Globus pallidus (tissue), 1 donor: ENCODE data around the gene USP20.

Experiments
- DNase-seq: peaks from one replicate; pipeline ENCODE4 v3.0.0-alpha.2; 2015; ENCODE audit warnings: low spot score

Gene USP20

GRCh38 chr9:129875687-129876395, 40.6 kb downstream of the USP20 start:
- DNase-seq, result no peak

- no peak for DNase-seq
Measured at GRCh38 chr9:129876815-129877214, 41.6 kb downstream of the USP20 start.

GRCh38 chr9:129878291-129878690, 43.0 kb downstream of the USP20 start:
- DNase-seq, result no peak

GRCh38 chr9:129879103-129879699, 43.9 kb downstream of the USP20 start:
- no peak for DNase-seq

GRCh38 chr9:129879991-129880653, 44.9 kb downstream of the USP20 start:
- DNase-seq, result no peak

- no peak for DNase-seq
Measured at GRCh38 chr9:129880654-129881546, 45.6 kb downstream of the USP20 start.

GRCh38 chr9:129881547-129882324, 46.5 kb downstream of the USP20 start:
- DNase-seq, result no peak

GRCh38 chr9:129884220-129885017, 49.2 kb downstream of the USP20 start:
- peak; percentile 82 for DNase-seq

- peak; percentile 37 for DNase-seq
Measured at GRCh38 chr9:129885018-129885669, 49.9 kb downstream of the USP20 start.

GRCh38 chr9:129885670-129886106, 50.4 kb downstream of the USP20 start:
- peak; percentile 85 for DNase-seq

- DNase-seq, result peak; percentile 74
Measured at GRCh38 chr9:129886226-129887174, 51.2 kb downstream of the USP20 start.

- peak; percentile 27 for DNase-seq
Measured at GRCh38 chr9:129887334-129888292, 52.4 kb downstream of the USP20 start.

- no peak for DNase-seq
Measured at GRCh38 chr9:129888293-129889121, 53.2 kb downstream of the USP20 start.

- DNase-seq, result no peak
Measured at GRCh38 chr9:129889122-129889940, 54.1 kb downstream of the USP20 start.

- DNase-seq, result no peak
Measured at GRCh38 chr9:129889941-129890717, 54.9 kb downstream of the USP20 start.
